HEK293T (cell line): ENCODE results near the gene RHBDD1.

Source experiments
- CTBP1 ChIP-seq: fragments of 450-650 bp; IDR thresholded peaks from 2 replicates; pipeline ENCODE4 v1.6.1; 2016; ENCODE audit warnings: borderline replicate concordance
- FOXM1 ChIP-seq: fragments of 450-650 bp; IDR thresholded peaks from 2 replicates; pipeline ENCODE4 v1.6.1; 2017; ENCODE audit warnings: mild to moderate bottlenecking, borderline replicate concordance
- HDGF ChIP-seq: fragments of 450-650 bp; IDR thresholded peaks from 2 replicates; pipeline ENCODE4 v1.6.1; 2017; ENCODE audit warnings: antibody characterized with exemption, borderline replicate concordance
- SUZ12 ChIP-seq: fragments of 450-650 bp; IDR thresholded peaks from 2 replicates; pipeline ENCODE4 v1.6.1; 2016; ENCODE audit warnings: mild to moderate bottlenecking
- ZNF384 ChIP-seq: fragments of 450-650 bp; IDR thresholded peaks from 2 replicates; pipeline ENCODE4 v1.6.1; 2016
- TF ChIP-seq, protein P1 (sequence below): fragments of 450-650 bp; IDR thresholded peaks from 2 replicates; pipeline ENCODE4 v1.6.1; 2016

DNA sequence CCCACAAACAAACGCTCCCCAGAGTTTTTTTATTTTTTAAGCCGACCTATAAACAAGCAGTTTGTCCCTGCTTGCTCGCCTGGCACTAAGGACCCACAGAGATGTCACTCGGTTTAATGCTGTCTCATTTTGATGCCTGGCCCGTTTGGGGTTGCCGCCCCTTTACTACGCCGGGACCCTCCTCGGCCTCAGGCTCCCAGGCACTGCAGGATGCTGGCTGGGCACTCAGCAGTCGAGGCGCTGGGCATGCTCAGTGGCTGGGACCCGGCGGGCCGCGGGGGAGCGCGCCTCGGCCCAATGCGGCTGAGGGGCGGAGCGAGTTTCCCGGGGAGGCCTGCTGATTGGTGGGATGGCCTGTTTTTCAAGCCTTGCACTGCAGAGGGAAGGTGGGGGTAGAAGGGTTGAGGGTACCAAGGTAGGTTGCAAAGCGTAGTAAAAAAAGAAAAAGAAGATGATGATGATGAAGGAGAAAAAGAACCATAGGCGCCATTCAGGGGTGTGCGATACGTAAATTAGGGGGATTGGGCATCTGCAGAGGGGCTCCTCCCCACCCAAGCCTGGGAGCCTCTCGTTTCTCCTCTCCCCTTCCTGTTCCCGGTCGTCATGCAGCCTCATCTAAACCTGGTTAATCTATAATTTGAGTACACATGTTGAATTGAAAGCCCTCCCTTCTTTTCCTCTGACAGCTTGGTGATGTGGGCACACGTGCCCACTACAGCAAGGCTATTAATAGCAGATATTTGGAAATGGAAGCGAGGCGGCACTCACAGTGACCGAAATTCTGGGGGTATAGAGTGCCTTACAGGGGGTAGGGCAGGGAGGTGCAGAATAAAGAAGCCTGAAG, 34.7 kb upstream of the RHBDD1 start:
- TF ChIP-seq CTBP1 (no peak), FOXM1 (no peak), SUZ12 (no peak), HDGF (no peak), ZNF384 (no peak)
- TF ChIP-seq, protein P1, sequence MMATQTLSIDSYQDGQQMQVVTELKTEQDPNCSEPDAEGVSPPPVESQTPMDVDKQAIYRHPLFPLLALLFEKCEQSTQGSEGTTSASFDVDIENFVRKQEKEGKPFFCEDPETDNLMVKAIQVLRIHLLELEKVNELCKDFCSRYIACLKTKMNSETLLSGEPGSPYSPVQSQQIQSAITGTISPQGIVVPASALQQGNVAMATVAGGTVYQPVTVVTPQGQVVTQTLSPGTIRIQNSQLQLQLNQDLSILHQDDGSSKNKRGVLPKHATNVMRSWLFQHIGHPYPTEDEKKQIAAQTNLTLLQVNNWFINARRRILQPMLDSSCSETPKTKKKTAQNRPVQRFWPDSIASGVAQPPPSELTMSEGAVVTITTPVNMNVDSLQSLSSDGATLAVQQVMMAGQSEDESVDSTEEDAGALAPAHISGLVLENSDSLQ: peak; percentile 73
